GM12892 (cell line): ENCODE results near the gene ATPAF2.

Experiments used
- DNase-seq: peaks from one replicate; pipeline ENCODE4 v3.0.0; 2011; ENCODE audit not compliant: insufficient read length
- FAIRE-seq: peaks from 2 replicates; lab custom pipeline; 2011; peaks lifted over from hg19 to GRCh38; lab: Jason Lieb, UNC
- POLR2A ChIP-seq: IDR thresholded peaks from 2 replicates; pipeline ENCODE4 v1.6.1; 2011; ENCODE audit warnings: low read depth, low read length, control low read depth
- POLR2AphosphoS5 ChIP-seq: IDR thresholded peaks from 2 replicates; pipeline ENCODE4 v1.6.1; 2011; ENCODE audit warnings: low read depth, low read length, control low read depth
- TAF1 ChIP-seq: IDR thresholded peaks from 2 replicates; pipeline ENCODE4 v1.6.1; 2011; ENCODE audit warnings: low read depth, mild to moderate bottlenecking, control low read depth, low read length, borderline replicate concordance

ATPAF2 gene

DNA sequence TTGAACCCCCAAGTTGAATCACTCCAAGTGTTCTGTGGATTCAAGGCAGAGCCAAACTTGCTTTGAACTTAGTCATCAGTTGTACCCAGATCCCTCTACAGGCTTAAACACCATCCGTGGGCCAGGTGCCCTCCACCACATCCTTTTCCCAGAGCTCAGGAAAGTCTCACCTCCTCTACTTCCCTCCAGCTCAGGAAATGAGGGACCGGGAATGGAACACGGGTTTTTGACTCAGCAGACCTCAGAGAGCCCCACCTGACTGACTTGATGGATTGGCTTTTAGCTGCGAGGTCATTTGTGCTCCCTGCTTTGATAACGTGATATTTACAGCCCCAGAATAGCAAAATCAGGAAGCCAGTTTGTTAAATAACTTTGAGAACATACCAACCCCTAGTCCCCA is 20.3 kb upstream of the ATPAF2 start:
- no peak for DNase-seq
- TF ChIP-seq POLR2A: no peak
- TF ChIP-seq TAF1: no peak
- FAIRE-seq: no peak

DNA sequence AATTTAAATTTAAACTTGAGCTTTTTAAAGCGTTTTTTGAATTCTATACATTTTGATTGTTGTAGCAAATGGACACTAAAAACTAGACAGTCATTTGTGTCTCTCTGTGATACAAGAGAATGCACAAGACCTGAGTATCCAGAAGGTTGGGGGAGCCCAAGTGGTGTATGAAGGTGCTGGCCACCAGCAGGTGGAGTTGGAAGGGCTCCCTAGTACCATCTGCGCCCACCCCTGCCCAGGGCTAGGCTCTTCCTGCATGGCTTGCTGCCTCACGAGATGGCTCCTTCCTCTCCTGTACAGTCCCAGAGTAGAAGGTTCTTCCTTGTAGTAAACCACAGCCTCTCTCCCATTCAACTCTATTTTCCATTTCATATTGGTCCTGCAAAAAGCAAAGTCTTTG is 17.2 kb upstream of the ATPAF2 start:
- DNase-seq: no peak
- no peak for FAIRE-seq
- no peak for TF ChIP-seq TAF1
- no peak for TF ChIP-seq POLR2AphosphoS5
- TF ChIP-seq POLR2A: no peak

DNA sequence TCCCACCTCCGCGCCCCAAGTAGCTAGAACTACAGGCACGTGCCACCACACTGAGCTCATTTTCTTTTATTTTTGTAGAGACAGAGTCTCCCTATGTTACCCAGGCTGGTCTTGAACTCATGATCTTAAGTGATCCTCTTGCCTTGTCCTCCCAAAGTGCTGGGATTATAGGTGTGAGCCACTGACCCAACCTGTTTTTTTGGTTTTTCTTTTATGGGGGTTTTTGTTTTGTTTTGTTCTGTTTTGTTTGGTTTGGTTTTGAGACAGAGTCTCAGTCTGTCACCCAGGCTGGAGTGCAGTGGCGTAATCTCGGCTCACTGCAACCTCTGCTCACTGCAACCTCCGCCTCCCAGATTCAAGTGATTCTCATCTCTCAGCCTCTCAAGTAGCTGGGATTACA is 16.6 kb upstream of the ATPAF2 start:
- DNase-seq: no peak
- FAIRE-seq: no peak
- TF ChIP-seq TAF1: no peak
- TF ChIP-seq POLR2A: no peak
- TF ChIP-seq POLR2AphosphoS5: no peak

DNA sequence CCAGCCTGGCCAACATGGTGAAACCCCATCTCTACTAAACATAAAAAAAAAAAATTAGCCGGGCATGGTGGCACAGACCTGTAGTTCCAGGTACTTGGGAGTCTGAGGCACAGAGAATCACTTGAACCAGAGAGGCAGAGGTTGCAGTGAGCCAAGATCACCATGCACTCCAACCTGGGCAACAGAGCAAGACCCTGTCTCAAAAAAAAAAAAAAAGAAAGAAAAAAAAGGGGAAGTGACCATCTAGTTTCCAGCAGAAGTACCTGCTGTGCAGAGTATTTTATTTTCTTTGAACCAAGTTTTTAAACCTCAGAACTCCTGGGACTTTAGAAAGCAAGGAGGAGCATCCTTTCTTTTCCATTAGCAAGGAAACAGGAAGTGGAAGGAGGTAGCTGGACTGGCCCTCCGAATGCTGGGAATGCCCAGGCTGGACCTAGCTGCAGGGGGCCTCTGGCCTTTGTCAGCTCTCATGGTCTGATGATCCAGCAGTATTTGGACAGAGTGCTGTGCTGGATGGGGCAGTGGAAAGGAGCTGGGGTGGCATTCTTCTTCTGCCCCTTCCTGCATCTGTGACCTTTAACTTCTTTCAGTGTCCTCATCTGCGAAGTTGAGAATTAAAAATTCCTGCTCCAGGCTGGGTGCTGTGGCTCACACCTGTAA is 6.9 kb upstream of the ATPAF2 start:
- TF ChIP-seq POLR2AphosphoS5 (no peak), TAF1 (no peak), POLR2A (no peak)
- FAIRE-seq (no peak), DNase-seq (no peak)

DNA sequence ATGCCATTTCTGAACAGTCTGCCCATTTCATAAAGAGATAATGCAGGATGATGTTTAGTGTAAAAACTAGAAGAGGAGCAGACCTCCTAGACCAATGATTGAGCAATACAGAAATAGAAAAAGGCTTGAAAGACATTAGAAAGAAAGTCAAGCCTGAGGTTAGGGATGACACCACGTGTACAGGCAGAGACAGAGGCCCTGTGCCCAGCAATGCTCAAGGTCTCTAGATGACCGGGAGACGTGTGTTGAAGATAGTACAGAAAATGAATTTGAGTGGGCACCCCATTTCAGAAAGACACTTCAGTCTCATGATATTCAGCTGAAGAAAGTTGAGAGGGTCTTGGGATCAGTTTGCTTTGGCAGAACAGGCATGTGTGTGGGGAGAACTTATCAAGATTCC is 5.6 kb upstream of the ATPAF2 start:
- FAIRE-seq: no peak
- TF ChIP-seq TAF1 (no peak), POLR2A (no peak), POLR2AphosphoS5 (no peak)
- DNase-seq: no peak

DNA sequence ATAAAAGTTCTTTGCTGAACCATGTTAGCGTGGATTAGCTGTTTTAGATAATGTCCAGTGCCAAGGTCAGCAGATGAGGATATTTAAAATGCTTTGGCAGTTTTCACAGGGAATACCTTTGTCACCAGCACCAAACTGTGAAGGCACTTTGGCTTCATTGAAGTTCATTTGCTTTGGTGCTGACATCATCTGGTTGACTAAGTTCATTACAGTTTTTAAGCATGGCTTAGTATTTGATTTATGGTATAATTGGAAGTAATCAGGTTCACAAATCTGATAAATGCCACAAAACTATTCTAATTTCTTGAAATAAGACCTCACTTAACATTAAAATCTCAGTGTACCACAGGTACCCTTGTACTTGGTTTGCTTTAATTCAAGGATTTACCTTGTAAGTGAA is 4.5 kb upstream of the ATPAF2 start:
- peak; percentile 9 for FAIRE-seq
- TF ChIP-seq TAF1 (no peak), POLR2AphosphoS5 (no peak), POLR2A (no peak)
- DNase-seq: no peak

DNA sequence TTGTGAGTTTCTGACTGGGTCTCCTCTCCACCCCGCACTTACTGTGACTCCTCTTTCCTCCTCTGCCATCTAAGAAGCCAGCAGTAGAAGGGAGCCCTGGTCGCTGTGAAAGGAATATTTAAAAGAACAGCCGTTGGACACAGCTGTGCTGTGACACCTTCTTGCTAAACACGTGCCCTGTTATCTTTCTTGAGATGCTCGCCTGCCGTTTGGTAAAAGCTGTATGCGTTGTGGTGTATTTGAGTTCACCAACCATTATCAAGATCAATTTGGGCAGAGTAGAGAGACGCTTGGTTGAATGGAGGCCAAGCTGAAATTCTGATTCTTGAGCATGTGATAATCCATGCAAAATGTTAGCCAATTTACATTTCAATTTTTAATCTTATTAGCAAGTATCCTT is 4.0 kb upstream of the ATPAF2 start:
- FAIRE-seq (no peak), DNase-seq (no peak)
- TF ChIP-seq TAF1 (no peak), POLR2AphosphoS5 (no peak), POLR2A (no peak)

DNA sequence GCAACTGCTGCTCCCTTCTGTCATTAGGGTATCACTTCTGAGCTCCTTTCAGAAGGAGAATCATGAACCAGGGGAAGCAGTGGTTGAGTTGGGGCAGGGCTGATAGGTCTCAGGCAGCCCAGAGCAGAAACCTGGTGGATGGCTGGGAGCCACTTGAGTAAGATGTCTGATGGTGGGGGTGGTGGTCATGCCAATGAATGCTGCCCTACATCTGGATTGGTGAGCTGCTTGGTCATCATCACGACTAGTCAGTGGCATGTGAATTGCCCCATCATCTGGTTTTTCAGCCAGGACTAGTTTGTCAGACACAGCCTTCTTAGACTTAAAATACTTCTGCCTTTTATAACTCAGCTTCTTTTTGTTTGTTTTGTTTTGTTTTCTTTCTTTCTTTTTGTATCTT is 2.8 kb upstream of the ATPAF2 start:
- DNase-seq: no peak
- no peak for TF ChIP-seq POLR2A
- TF ChIP-seq TAF1: no peak
- no peak for TF ChIP-seq POLR2AphosphoS5
- FAIRE-seq: no peak

DNA sequence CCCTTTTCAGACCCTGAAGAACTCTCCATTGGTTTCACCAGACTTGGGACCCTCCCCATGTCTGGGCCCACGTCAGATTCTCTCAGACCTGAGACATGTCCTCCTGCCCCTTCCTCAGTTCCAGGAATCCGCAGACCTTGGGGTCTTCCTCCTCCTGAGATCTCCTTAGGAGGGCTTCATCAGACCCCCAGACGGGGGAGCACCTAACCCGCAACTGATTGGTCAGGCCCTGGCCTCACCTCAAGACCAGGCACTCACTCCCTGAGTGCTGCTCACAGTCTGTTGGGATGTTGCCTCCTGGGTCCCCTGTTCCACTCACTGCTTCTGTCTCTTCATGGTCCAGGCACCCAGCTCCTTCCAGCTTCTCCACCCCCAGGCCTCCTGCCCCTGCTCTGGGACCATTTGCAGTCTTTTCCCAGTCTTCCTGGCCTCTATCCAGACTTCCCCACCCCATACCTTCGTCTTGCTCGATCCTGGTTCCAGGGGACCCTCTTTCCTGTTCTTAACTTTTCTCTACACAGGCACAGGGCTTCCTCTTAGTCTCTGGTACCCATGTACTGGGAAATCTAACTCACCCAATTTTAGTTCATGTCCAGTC is 1.4 kb upstream of the ATPAF2 start:
- DNase-seq (no peak), FAIRE-seq (no peak)
- TF ChIP-seq TAF1 (no peak), POLR2A (no peak), POLR2AphosphoS5 (no peak)

DNA sequence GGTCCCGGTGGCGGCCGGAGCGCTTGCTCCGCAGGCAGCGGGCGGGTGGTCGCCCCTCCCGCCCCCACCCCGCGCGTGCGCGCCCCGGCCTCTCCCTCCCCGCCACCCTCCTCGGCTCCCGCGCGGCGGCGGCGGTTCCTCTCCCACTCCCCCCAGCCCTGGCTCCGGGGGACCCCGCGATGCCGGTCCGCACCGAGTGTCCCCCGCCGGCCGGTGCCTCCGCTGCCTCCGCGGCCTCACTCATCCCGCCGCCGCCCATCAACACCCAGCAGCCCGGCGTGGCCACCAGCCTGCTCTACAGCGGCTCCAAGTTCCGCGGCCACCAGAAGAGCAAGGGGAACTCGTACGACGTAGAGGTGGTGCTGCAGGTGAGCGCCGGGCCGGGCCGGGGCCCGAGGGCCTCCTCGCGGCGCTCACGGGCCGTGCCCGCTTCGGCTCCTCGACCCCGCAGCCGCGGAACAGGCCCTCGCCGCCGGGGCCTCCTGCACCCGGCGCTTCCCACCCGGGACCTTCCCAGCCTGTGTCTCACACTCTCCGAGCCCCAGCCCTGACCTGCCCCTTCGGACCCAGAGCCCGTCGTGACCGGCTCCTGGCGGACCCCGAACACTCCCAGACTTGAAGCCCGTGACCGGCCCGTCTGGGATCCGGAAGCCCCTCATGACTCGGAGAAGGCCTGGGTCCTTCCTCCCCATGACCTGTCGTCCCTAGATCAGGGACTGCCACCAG is 730 bp upstream of the ATPAF2 start:
- DNase-seq: peak; percentile 38
- no peak for TF ChIP-seq POLR2AphosphoS5
- TF ChIP-seq TAF1: no peak
- TF ChIP-seq POLR2A: no peak
- no peak for FAIRE-seq

DNA sequence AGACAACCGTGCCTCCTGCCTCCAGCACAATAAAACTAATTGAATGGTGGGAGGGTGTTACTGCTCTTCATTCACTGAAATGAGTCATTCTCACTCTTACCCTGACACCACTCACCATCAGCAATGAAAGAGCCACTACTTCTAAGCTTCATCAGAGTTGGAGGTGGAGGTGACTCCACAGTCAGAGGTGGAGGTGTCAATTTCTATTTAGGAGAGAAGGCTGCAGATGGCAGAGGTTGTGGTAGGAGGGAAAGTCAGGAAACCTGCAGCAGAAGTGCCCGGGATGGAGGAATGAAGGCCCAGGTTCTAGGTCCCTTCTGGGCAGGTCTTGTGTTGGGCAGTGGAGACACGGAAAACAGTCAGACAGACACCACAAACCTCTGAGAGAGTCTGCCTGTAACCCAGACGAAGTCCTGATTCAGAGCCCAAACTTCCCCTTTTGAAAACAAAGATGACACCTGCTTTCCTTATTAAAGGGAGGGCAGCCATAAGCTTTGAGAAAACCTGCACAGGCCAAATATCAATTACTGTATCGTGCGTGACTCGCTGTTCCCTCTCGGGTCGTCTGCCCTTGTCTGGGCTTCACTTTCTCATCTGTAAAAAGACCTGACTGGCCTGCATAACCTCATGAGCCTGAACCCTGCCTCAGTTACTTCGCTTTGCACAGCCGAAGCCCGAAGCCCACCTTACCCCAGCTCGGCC is 668 bp downstream of the ATPAF2 start:
- FAIRE-seq (peak; percentile 77), DNase-seq (peak; percentile 26)
- TF ChIP-seq POLR2A: no peak
- no peak for TF ChIP-seq POLR2AphosphoS5
- no peak for TF ChIP-seq TAF1

DNA sequence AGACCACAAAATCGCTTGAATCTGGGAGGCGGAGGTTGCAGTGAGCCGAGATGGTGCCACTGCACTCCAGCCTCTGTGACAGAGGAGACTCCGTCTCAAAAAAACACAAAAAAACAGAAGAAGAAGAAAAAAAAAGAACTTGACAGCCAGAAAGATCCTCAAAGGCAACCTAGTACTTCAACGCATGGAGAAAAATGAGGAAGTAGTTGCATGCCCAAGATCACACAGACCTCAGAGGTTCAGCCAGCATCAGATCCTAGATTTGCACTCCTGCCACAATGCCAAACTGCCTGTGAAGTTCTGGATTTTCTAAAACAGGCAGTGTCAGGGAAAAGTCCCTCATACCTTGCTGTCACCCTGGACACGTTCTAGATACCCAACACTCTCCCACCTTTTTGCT is 1.5 kb downstream of the ATPAF2 start:
- no peak for DNase-seq
- no peak for FAIRE-seq
- no peak for TF ChIP-seq POLR2A
- TF ChIP-seq TAF1: no peak
- TF ChIP-seq POLR2AphosphoS5: no peak
